Natural killer cell (primary cell): ENCODE results near the gene NFU1. TPM values are rescaled to one million over a fixed set of nuclear protein-coding genes. Genes with fewer than 3 reads are reported as not detected.
A peak's percentile ranks its signal among the peaks of the same experiment; 100 is the strongest.

ENCODE experiments used
- ATAC-seq, 3 donors: fragments of 150-1000 bp in 2 of 3; fragments of 200-7000 bp in 1 of 3; cut with Tn5 transposase; 1 replicate in 1 of 3; 2 replicates in 2 of 3; pipeline ENCODE4 v1.10.0; 2021; ENCODE audit warnings: mild to moderate bottlenecking in 2 of 3, moderate library complexity in 2 of 3
- DNase-seq, 2 donors: peaks; one replicate each; pipeline versions ENCODE4 v3.0.0 to v3.0.0-alpha.2; 2013 to 2021; ENCODE audit warnings: mixed read lengths in 1 of 2
- H3K27ac ChIP-seq: one replicate; pipeline ENCODE4 v1.5.1; 2013; ENCODE audit warnings: mild to moderate bottlenecking, low read length
- H3K27me3 ChIP-seq: one replicate; pipeline ENCODE4 v1.6.1; 2013; ENCODE audit warnings: low read length; ENCODE audit not compliant: control insufficient read depth, insufficient read depth
- H3K36me3 ChIP-seq: one replicate; pipeline ENCODE4 v1.6.1; 2013; ENCODE audit warnings: low read length; ENCODE audit not compliant: control insufficient read depth, insufficient read depth
- H3K4me1 ChIP-seq: one replicate; pipeline ENCODE4 v1.6.1; 2013; ENCODE audit warnings: low read length; ENCODE audit not compliant: control insufficient read depth, insufficient read depth
- H3K4me3 ChIP-seq: one replicate; pipeline ENCODE4 v1.5.1; 2013; ENCODE audit warnings: low read length
- H3K9me3 ChIP-seq: one replicate; pipeline ENCODE4 v1.6.1; 2013; ENCODE audit warnings: low read length; ENCODE audit not compliant: control insufficient read depth, insufficient read depth
- H3K27ac Mint-ChIP-seq, 2 donors: one replicate each; pipeline ENCODE4 v1.8.0; 2022; ENCODE audit warnings: mild to moderate bottlenecking in 2 of 2, mixed read lengths in 2 of 2, moderate library complexity in 1 of 2
- H3K27me3 Mint-ChIP-seq, 2 donors: one replicate each; pipeline ENCODE4 v1.8.0; 2022; ENCODE audit warnings: low read depth in 2 of 2, mixed read lengths in 2 of 2
- H3K36me3 Mint-ChIP-seq: one replicate; pipeline ENCODE4 v1.8.0; 2022; ENCODE audit warnings: mixed read lengths
- H3K4me1 Mint-ChIP-seq, 2 donors: one replicate each; pipeline ENCODE4 v1.8.0; 2022; ENCODE audit warnings: mixed read lengths in 2 of 2
- H3K4me3 Mint-ChIP-seq: one replicate; pipeline ENCODE4 v1.8.0; 2022; ENCODE audit warnings: mild to moderate bottlenecking, moderate library complexity, mixed read lengths
- H3K9me3 Mint-ChIP-seq, 2 donors: one replicate each; pipeline ENCODE4 v1.8.0; 2022; ENCODE audit warnings: mixed read lengths in 2 of 2
- CTCF ChIP-seq: fragments of 200-600 bp; IDR thresholded peaks from one replicate; pipeline ENCODE4 v1.8.0; 2022; ENCODE audit warnings: antibody characterized with exemption
- WGBS: methylation state at CpG from one replicate; pipeline ENCODE4 v1.1.7; 2013; ENCODE audit warnings: missing lambda C conversion rate; ENCODE audit not compliant: insufficient coverage; 5-methylcytosine and 5-hydroxymethylcytosine counted together
- intact Hi-C: fragments of 100-400 bp; cut with micrococcal nuclease; formaldehyde crosslinking; loops from one replicate; pipeline ENCODE4 v1.14.2; 2022
- total RNA-seq, 4 donors: library from RNA; stranded (reverse); fragments of 120-200 nt in 1 of 4; gene quantifications; one replicate each; pipeline versions ENCODE4 v1.2.3 to v1.2.4, GENCODE V29; 2013 to 2022

The NFU1 gene
- total RNA-seq, 3 donors from 2014 or later (not counting 1 experiment from before 2014, with no cell fraction given) = 21.4 to 25.0 (median 23.6) TPM

GRCh38 chr2:69466728-69467127, 29.5 kb upstream of the NFU1 start:
- no peak overlapping the region for H3K4me3 ChIP-seq
- Mint-ChIP-seq H3K36me3 (no peaks in the 10 kb centered on the region), H3K4me3 (no peak overlapping the region), H3K4me1 (peaks cover 30 to 44% of the 10 kb centered on the region in 2 donors), H3K9me3 (no peaks in the 10 kb centered on the region), H3K27ac (peak overlapping the region; percentile 56 to 79), H3K27me3 (no peaks in the 10 kb centered on the region)
- no peak for DNase-seq
- 94% methylated on average over 8 of the region's 8 CpGs for WGBS
- H3K4me1 ChIP-seq = no peaks in the 10 kb centered on the region
- no peak for ATAC-seq
- H3K9me3 ChIP-seq = no peaks in the 10 kb centered on the region
- H3K27ac ChIP-seq = no peak overlapping the region
- intact Hi-C loops = no loop called here
- no peak for TF ChIP-seq CTCF
- H3K27me3 ChIP-seq = no peaks in the 10 kb centered on the region
- peaks cover 29% of the 10 kb centered on the region for H3K36me3 ChIP-seq

- Mint-ChIP-seq H3K4me3 (no peak overlapping the region), H3K27me3 (no peaks in the 10 kb centered on the region), H3K36me3 (no peaks in the 10 kb centered on the region), H3K27ac (peak overlapping the region; percentile 45 to 56), H3K9me3 (no peaks in the 10 kb centered on the region), H3K4me1 (peaks cover 25 to 34% of the 10 kb centered on the region in 2 donors)
- WGBS = 98% methylated on average over 14 of the region's 14 CpGs
- intact Hi-C loops = no loop called here
- H3K4me3 ChIP-seq = no peak overlapping the region
- no peaks in the 10 kb centered on the region for H3K9me3 ChIP-seq
- no peaks in the 10 kb centered on the region for H3K4me1 ChIP-seq
- peaks cover 28% of the 10 kb centered on the region for H3K36me3 ChIP-seq
- ATAC-seq = no peak
- TF ChIP-seq CTCF = no peak
- H3K27me3 ChIP-seq = no peaks in the 10 kb centered on the region
- no peak for DNase-seq
- no peak overlapping the region for H3K27ac ChIP-seq
Observed at GRCh38 chr2:69465513-69466456, 28.6 kb upstream of the NFU1 start.

- peak in 1 of 3 donors; percentile 46 for ATAC-seq
- Mint-ChIP-seq H3K27me3 (no peaks in the 10 kb centered on the region), H3K36me3 (no peaks in the 10 kb centered on the region), H3K9me3 (no peaks in the 10 kb centered on the region), H3K27ac (peak overlapping the region in 1 of 2 donors; percentile 45), H3K4me3 (no peak overlapping the region), H3K4me1 (peaks cover 18 to 22% of the 10 kb centered on the region in 2 donors)
- 92% methylated on average over 3 of the region's 3 CpGs for WGBS
- no peaks in the 10 kb centered on the region for H3K4me1 ChIP-seq
- H3K9me3 ChIP-seq = no peaks in the 10 kb centered on the region
- H3K36me3 ChIP-seq = peaks cover 23% of the 10 kb centered on the region
- no peak for TF ChIP-seq CTCF
- no peak for DNase-seq
- no peak overlapping the region for H3K4me3 ChIP-seq
- H3K27me3 ChIP-seq = no peaks in the 10 kb centered on the region
- intact Hi-C loops = no loop called here
- H3K27ac ChIP-seq = no peak overlapping the region
Observed at GRCh38 chr2:69464575-69464974, 27.3 kb upstream of the NFU1 start.
